GM06990 (cell line): ENCODE measurements around the gene FNIP2.

Experiments
- DNase-seq: peaks from one replicate; pipeline ENCODE4 v3.0.0-alpha.2; 2011; ENCODE audit not compliant: insufficient read length; ENCODE audit errors: extremely low read depth
- H3K27me3 ChIP-seq: replicated peaks from 2 replicates; pipeline ENCODE4 v1.6.0; 2011; ENCODE audit warnings: low read length; ENCODE audit not compliant: control insufficient read depth, insufficient read depth
- H3K36me3 ChIP-seq: 2 replicates; pipeline ENCODE4 v1.5.1; 2011; ENCODE audit warnings: low read length; ENCODE audit not compliant: control insufficient read depth, insufficient read depth
- H3K4me3 ChIP-seq: replicated peaks from 2 replicates; pipeline ENCODE4 v1.5.1; 2011; ENCODE audit warnings: low read depth, mild to moderate bottlenecking, control low read depth, low read length
- CTCF ChIP-seq: IDR thresholded peaks from 2 replicates; pipeline ENCODE4 v1.5.1; 2011; ENCODE audit warnings: low read length, control low read depth, mild to moderate bottlenecking, inconsistent platforms; ENCODE audit not compliant: insufficient read depth, poor library complexity, severe bottlenecking

The FNIP2 gene

DNA sequence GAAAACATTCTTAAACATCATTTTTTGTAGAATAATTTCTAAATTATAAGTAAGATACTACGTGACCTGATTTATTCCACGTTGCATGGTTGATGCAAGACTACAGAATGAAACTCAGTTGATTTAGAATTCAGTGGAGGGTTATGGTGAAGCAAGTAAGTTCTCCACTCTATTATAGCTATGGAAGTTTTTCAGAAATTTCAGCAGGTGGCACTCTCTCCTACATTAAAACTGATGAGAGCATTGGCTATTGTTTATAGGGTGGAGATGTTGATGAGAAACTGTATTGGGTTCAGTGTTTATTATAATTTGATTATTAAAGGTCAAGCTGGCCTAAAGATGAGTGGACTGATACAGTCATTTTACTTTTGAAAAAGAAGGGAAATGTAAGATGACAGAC is 88.0 kb downstream of the FNIP2 start:
- no peaks in the 10 kb centered on the region for H3K27me3 ChIP-seq
- no peaks in the 10 kb centered on the region for H3K36me3 ChIP-seq
- DNase-seq: no peak
- TF ChIP-seq CTCF: peak; percentile 48
- no peak overlapping the region for H3K4me3 ChIP-seq

- Histone ChIP-seq H3K36me3 (no peaks in the 10 kb centered on the region), H3K4me3 (no peak overlapping the region), H3K27me3 (no peaks in the 10 kb centered on the region)
- no peak for TF ChIP-seq CTCF
- no peak for DNase-seq
These were observed 89.1 kb downstream of the FNIP2 start for GRCh38 chr4:158857951-158858350.

GRCh38 chr4:158858410-158859199 is 89.8 kb downstream of the FNIP2 start:
- H3K4me3 ChIP-seq: no peak overlapping the region
- no peak for DNase-seq
- no peaks in the 10 kb centered on the region for H3K36me3 ChIP-seq
- no peaks in the 10 kb centered on the region for H3K27me3 ChIP-seq
- no peak for TF ChIP-seq CTCF

- H3K27me3 ChIP-seq: no peaks in the 10 kb centered on the region
- H3K4me3 ChIP-seq: no peak overlapping the region
- no peaks in the 10 kb centered on the region for H3K36me3 ChIP-seq
- no peak for DNase-seq
- no peak for TF ChIP-seq CTCF
These were observed 90.8 kb downstream of the FNIP2 start for GRCh38 chr4:158859661-158860060.

GRCh38 chr4:158860856-158861255 is 92.0 kb downstream of the FNIP2 start:
- no peak for TF ChIP-seq CTCF
- Histone ChIP-seq H3K27me3 (no peaks in the 10 kb centered on the region), H3K36me3 (no peaks in the 10 kb centered on the region), H3K4me3 (no peak overlapping the region)
- no peak for DNase-seq
